ENCODE results near the gene RLIM. TPM values are rescaled to one million over a fixed set of nuclear protein-coding genes. Genes with fewer than 3 reads are reported as not detected.

RLIM gene
- total and polyA plus RNA-seq, 2 experiments from 2014 or later: 6.6 to 40.1 TPM

DNA sequence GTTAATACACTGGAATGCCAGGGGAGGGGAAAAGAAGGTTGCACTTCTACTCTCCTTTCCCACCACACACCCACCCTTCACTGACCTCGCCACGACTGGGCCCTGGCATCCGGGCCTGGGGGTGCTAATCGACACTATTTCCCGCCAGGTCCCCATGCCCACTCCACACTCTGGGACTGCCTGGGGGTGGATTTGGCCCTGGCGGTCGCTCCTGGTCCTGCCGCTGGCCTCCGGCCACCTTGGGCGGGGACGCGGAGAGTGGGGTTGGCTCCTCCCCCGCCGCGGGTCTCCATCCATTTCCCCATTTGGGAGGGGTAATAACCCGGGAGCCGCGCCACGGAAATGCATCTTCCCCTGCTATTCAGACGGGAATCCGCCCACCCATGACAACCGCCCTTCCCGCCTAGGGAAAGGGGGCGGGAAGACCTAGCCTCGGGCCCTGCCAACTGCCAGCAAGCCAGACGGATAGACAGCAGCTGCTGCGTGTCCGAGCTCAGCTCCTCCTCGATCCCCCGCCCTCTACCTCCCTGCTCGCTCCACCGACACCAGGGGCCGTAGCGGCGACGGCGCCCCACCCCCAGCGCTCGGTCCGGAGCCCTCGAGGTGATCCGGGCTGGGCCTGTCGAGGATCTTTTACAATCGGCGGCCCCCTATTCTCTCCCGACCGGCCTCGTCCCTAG is 78.1 kb downstream of the RLIM start:
- no peaks in the 10 kb centered on the region for H3K9me2 ChIP-seq (ENCODE audit: insufficient read depth)
- H2AFZ ChIP-seq: peak overlapping the region; percentile 76; the same call in 1 of the 2 replicates
- H4K20me1 ChIP-seq (replicated peaks; ENCODE audit: insufficient read depth): no peaks in the 10 kb centered on the region
- Mint-ChIP-seq H3K27ac (no peak overlapping the region), H3K27me3 (ENCODE audit: insufficient read depth, low read depth, poor library complexity) (peaks cover 8% of the 10 kb centered on the region), H3K9me3 (no peaks in the 10 kb centered on the region), H3K4me3 (peak overlapping the region; percentile 71), H3K36me3 (ENCODE audit: low read depth) (peaks cover 4% of the 10 kb centered on the region; the same call in 2 of the 3 replicates), H3K4me1 (peaks cover 17% of the 10 kb centered on the region; the same call in 2 of the 3 replicates)
- no peaks in the 10 kb centered on the region for H3K36me3 ChIP-seq (ENCODE audit: insufficient read depth)
- H3K27me3 ChIP-seq (ENCODE audit: insufficient read depth): no peaks in the 10 kb centered on the region
- H3K4me1 ChIP-seq (ENCODE audit: insufficient read depth): peaks cover 5% of the 10 kb centered on the region; the same call in 1 of the 2 replicates
- peak overlapping the region; percentile 69 for H3K4me2 ChIP-seq
- TF ChIP-seq, protein P1, sequence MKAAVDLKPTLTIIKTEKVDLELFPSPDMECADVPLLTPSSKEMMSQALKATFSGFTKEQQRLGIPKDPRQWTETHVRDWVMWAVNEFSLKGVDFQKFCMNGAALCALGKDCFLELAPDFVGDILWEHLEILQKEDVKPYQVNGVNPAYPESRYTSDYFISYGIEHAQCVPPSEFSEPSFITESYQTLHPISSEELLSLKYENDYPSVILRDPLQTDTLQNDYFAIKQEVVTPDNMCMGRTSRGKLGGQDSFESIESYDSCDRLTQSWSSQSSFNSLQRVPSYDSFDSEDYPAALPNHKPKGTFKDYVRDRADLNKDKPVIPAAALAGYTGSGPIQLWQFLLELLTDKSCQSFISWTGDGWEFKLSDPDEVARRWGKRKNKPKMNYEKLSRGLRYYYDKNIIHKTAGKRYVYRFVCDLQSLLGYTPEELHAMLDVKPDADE (IDR thresholded peaks at IDR 0.05): no peak
- TF ChIP-seq, protein P2, sequence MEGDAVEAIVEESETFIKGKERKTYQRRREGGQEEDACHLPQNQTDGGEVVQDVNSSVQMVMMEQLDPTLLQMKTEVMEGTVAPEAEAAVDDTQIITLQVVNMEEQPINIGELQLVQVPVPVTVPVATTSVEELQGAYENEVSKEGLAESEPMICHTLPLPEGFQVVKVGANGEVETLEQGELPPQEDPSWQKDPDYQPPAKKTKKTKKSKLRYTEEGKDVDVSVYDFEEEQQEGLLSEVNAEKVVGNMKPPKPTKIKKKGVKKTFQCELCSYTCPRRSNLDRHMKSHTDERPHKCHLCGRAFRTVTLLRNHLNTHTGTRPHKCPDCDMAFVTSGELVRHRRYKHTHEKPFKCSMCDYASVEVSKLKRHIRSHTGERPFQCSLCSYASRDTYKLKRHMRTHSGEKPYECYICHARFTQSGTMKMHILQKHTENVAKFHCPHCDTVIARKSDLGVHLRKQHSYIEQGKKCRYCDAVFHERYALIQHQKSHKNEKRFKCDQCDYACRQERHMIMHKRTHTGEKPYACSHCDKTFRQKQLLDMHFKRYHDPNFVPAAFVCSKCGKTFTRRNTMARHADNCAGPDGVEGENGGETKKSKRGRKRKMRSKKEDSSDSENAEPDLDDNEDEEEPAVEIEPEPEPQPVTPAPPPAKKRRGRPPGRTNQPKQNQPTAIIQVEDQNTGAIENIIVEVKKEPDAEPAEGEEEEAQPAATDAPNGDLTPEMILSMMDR (conservative IDR thresholded peaks at IDR 0.05; ENCODE audit: low read depth in 2 of 2): peak; percentile 0 to 38; a peak in 2 of 4 replicates
- TF ChIP-seq STAT1 (IDR thresholded peaks at IDR 0.05; ENCODE audit: unreplicated experiment) (no peak), JUNB (IDR thresholded peaks at IDR 0.05; ENCODE audit: unreplicated experiment) (no peak), POLR2AphosphoS5 (IDR thresholded peaks at IDR 0.05; ENCODE audit: low read depth) (0 out of 2 replicates have a peak, but pooled peaks have one; percentile 30)
- ATAC-seq: peak; percentile 72
- no peak overlapping the region for H3K27ac ChIP-seq (ENCODE audit: low read depth)
- H3K4me3 ChIP-seq: peak overlapping the region; percentile 60
- H3F3A ChIP-seq (replicated peaks; ENCODE audit: low read depth): no peaks in the 10 kb centered on the region
- no peaks in the 10 kb centered on the region for H3K79me2 ChIP-seq (replicated peaks; ENCODE audit: insufficient read depth)
- peak; percentile 60 for DNase-seq (ENCODE audit: low spot score)

DNA sequence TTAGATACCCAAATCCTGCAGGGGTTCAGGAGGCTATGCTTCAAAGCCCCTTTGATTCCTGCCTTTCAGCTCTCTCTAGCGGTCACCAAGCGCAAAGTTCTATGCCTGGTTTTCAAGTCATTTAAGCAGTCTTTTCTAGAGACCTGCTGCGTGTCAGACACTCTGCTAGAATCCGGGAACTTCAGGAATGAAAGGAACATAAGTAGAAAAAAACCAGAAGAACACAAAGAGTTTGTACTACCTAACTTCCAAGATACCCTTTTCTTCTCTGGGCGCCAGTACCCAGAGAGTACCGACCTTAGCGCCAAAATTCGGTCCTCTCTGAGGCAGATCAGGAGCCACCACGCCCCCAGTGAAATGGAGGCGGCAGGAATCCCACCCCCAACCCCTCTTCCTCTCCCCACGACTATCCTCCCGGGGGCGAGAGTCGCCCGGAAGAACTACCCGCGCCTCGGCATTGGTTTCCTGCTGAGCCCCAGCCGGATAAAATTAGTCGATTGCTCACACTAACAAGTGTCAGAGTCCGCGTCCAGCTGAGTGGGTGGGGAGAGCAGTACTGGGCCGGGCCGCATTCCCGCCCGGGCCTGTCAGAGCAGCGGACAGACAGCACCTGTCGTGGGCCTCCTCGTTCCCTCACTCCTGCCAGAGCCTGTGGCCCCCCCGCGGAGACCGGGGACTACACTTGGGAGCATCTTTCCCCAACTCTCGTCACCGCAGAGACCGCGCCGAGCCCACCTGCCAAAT is 78.8 kb downstream of the RLIM start:
- H3K27ac Mint-ChIP-seq: no peak overlapping the region
- H3K4me3 Mint-ChIP-seq: peak overlapping the region; percentile 71
- H3K4me2 ChIP-seq: peak overlapping the region; percentile 69
- H3K27me3 ChIP-seq (ENCODE audit: insufficient read depth): no peaks in the 10 kb centered on the region
- H3K79me2 ChIP-seq (replicated peaks; ENCODE audit: insufficient read depth): no peaks in the 10 kb centered on the region
- no peaks in the 10 kb centered on the region for H4K20me1 ChIP-seq (replicated peaks; ENCODE audit: insufficient read depth)
- H3K4me1 ChIP-seq (ENCODE audit: insufficient read depth): peaks cover 5% of the 10 kb centered on the region; the same call in 1 of the 2 replicates
- H3F3A ChIP-seq (replicated peaks; ENCODE audit: low read depth): no peaks in the 10 kb centered on the region
- H3K4me3 ChIP-seq: peak overlapping the region; percentile 60
- TF ChIP-seq CREB1 (CRISPR knock-in tag; IDR thresholded peaks at IDR 0.05; ENCODE audit: low read depth): no peak
- TF ChIP-seq, protein P2 (conservative IDR thresholded peaks at IDR 0.05; ENCODE audit: low read depth in 2 of 2): peak; percentile 41 to 73
- H3K27me3 Mint-ChIP-seq (ENCODE audit: insufficient read depth, low read depth, poor library complexity): peaks cover 8% of the 10 kb centered on the region
- no peaks in the 10 kb centered on the region for H3K9me2 ChIP-seq (ENCODE audit: insufficient read depth)
- no peak overlapping the region for H3K27ac ChIP-seq (ENCODE audit: low read depth)
- ATAC-seq (peak; percentile 54), DNase-seq (ENCODE audit: low spot score) (peak; percentile 62)
- 0 out of 2 replicates have a peak overlapping the region, but pooled peaks have one; percentile 76 for H2AFZ ChIP-seq
- H3K36me3 Mint-ChIP-seq (ENCODE audit: low read depth): peaks cover 5% of the 10 kb centered on the region; the same call in 2 of the 3 replicates
- H3K4me1 Mint-ChIP-seq: peaks cover 17% of the 10 kb centered on the region; the same call in 2 of the 3 replicates
- no peaks in the 10 kb centered on the region for H3K36me3 ChIP-seq (ENCODE audit: insufficient read depth)
- no peaks in the 10 kb centered on the region for H3K9me3 Mint-ChIP-seq

Other genes with a start within 250 kb of the RLIM start
- gene SLC16A2, start 193.1 kb downstream of the RLIM start, total RNA-seq (2014; rRNA removed; shearing (Covaris generic)): 22.0 and 27.9 TPM in 2 replicates
- gene SLC16A2, start 193.1 kb downstream of the RLIM start, polyA plus RNA-seq (2016; fragmentation: Nextera tagmentation; extraction: Ambion mirVana): 11.1 and 12.3 TPM in 2 replicates

Data from GM23338 (cell line).